Smooth muscle cell (in vitro differentiated cells): ENCODE results near the gene PECR. TPM values are rescaled to one million over a fixed set of nuclear protein-coding genes. Genes with fewer than 3 reads are reported as not detected.

Source experiments
- DNase-seq: peaks from one replicate; lab custom pipeline; 2025; ENCODE audit not compliant: unreplicated experiment; lab: John Stamatoyannopoulos, UW
- H2AFZ ChIP-seq: fragments of 200-600 bp; sonication (generic); 2 replicates; pipeline ENCODE4 v1.6.0; 2016; ENCODE audit warnings: antibody characterized with exemption, low read depth, mild to moderate bottlenecking
- H3F3A ChIP-seq: fragments of 200-600 bp; sonication (generic); 2 replicates; pipeline ENCODE4 v1.6.0; 2017; ENCODE audit warnings: antibody characterized with exemption, low read depth
- H3K27ac ChIP-seq: fragments of 200-600 bp; sonication (generic); 2 replicates; pipeline ENCODE4 v1.5.1; 2016; ENCODE audit warnings: low read depth, mild to moderate bottlenecking
- H3K27me3 ChIP-seq: fragments of 200-600 bp; sonication (generic); 2 replicates; pipeline ENCODE4 v1.6.1; 2016; ENCODE audit warnings: low read depth, mild to moderate bottlenecking
- H3K36me3 ChIP-seq: fragments of 200-600 bp; sonication (generic); 2 replicates; pipeline ENCODE4 v1.5.1; 2016; ENCODE audit warnings: low read depth
- H3K4me1 ChIP-seq: fragments of 200-600 bp; sonication (generic); 2 replicates; pipeline ENCODE4 v1.5.1; 2016; ENCODE audit warnings: low read depth
- H3K4me2 ChIP-seq: fragments of 200-600 bp; sonication (generic); 2 replicates; pipeline ENCODE4 v1.6.0; 2016; ENCODE audit warnings: mild to moderate bottlenecking
- H3K4me3 ChIP-seq: fragments of 200-600 bp; sonication (generic); 2 replicates; pipeline ENCODE4 v1.5.1; 2016; ENCODE audit warnings: mild to moderate bottlenecking
- H3K79me2 ChIP-seq: fragments of 200-600 bp; sonication (generic); 2 replicates; pipeline ENCODE4 v1.6.0; 2016; ENCODE audit warnings: low read depth, mild to moderate bottlenecking
- H3K9ac ChIP-seq: fragments of 200-600 bp; sonication (generic); 2 replicates; pipeline ENCODE4 v1.6.0; 2016; ENCODE audit warnings: low read depth
- H3K9me3 ChIP-seq: fragments of 200-600 bp; sonication (generic); replicated peaks from 2 replicates; pipeline ENCODE4 v1.5.1; 2016; ENCODE audit warnings: low read depth
- H4K20me1 ChIP-seq: fragments of 200-600 bp; sonication (generic); 2 replicates; pipeline ENCODE4 v1.6.0; 2016; ENCODE audit warnings: low read depth
- CTCF ChIP-seq: fragments of 200-600 bp; sonication (generic); IDR thresholded peaks from 2 replicates; pipeline ENCODE4 v1.5.1; 2017; ENCODE audit warnings: borderline replicate concordance, mild to moderate bottlenecking, antibody characterized with exemption; ENCODE audit not compliant: insufficient read depth, poor library complexity, severe bottlenecking
- WGBS: methylation state at CpG from one replicate; pipeline ENCODE4 v1.1.7; 2016; ENCODE audit warnings: low lambda C conversion rate; 5-methylcytosine and 5-hydroxymethylcytosine counted together
- polyA plus RNA-seq: library from polyadenylated mRNA; unstranded; fragments of >200 nt; fragmentation: Nextera tagmentation; extraction: Ambion mirVana; gene quantifications from 2 replicates; pipeline ENCODE4 v1.2.1, GENCODE V29; 2016
- total RNA-seq: library from RNA; depleted of rRNA; stranded (reverse); fragments of >200 nt; gene quantifications from 2 replicates; pipeline ENCODE4 v1.2.3, GENCODE V29; 2014

PECR gene
- total and polyA plus RNA-seq, 2 experiments from 2014 or later = 4.8 to 10.0 TPM

DNA sequence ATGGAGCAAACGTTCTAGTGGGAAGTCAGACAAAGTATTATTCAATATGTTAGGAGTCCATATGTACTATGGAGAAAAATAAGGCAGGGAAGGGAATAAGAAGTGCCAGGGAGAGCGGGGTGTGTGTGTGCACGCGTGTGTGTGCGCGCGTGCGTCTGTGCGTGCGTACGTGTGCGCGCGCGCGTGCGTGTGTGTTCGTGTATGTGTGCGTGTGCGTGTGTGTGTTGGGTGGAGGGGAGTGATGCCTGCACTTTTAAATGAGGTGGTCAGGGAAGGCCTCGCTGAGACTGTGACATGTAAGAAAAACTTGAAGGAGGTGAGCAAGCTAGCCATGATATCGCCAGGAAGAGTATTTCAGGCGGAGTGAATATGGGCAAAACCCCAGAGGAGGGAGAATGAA lies 66.6 kb downstream of the PECR start:
- H3K9ac ChIP-seq = no peak overlapping the region
- H3K79me2 ChIP-seq = no peaks in the 10 kb centered on the region
- H2AFZ ChIP-seq = no peak overlapping the region
- H3K4me2 ChIP-seq = no peak overlapping the region
- no peaks in the 10 kb centered on the region for H3K27me3 ChIP-seq
- H3K9me3 ChIP-seq = no peaks in the 10 kb centered on the region
- no peak overlapping the region for H3K27ac ChIP-seq
- H3K4me1 ChIP-seq = peaks cover 5% of the 10 kb centered on the region
- no peak overlapping the region for H3K4me3 ChIP-seq
- no peaks in the 10 kb centered on the region for H4K20me1 ChIP-seq
- DNase-seq = no peak
- 94% methylated on average over 23 of the region's 23 CpGs for WGBS
- no peaks in the 10 kb centered on the region for H3K36me3 ChIP-seq
- H3F3A ChIP-seq = no peaks in the 10 kb centered on the region
- TF ChIP-seq CTCF = no peak

GRCh38 chr2:216014006-216014405 lies 67.6 kb downstream of the PECR start:
- H3K9ac ChIP-seq = no peak overlapping the region

DNA sequence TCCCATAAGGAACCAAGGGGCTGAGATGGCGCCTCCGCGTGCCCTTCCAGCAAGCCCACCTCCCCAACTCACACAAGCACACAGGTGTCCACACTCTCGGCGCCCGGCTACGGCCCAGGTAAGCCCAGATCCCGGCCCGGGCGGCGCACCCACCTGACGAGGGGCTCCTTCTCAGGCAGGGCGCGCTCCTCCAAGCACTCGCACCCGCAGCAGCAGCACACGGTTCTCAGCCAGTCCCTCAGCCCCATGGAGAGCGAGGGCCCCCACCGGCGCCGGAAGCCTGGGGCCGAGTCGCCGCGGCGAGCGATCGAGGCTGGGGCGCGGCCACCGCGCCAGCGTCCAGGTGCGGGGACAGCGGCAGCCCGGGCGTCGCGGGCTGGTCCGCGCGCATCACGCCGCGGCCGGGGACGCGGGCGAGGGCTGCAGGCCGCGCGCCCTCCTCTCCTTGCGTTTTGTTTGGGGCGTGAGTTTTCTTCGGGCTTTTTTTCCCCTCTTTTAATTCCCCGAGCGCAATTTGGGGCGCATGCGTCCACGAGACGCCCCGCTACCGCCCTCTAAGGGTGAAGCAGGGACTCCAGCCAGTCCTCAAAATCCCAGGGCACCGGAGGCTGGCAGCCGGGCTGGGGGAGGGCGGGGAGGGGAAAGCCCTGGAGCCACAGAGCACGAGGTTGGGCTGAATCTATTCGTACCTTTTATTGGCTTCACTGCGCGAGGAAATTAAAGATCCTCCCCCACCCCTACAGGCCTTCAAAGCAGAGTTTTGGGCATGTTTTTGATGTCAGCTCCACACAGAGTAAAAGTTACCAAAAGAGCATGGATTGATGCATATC lies 68.3 kb downstream of the PECR start, which contains the start of gene MREG:
MREG (minus strand) TSS at position 472 of the 830 bp plus-strand sequence; CDS start at position 248, 224 bp downstream.
- Histone ChIP-seq H3K27me3 (no peaks in the 10 kb centered on the region), H3K9ac (peak within 1 kb of the TSS; percentile 65), H3K27ac (peak within 1 kb of the TSS; percentile 5), H3K4me3 (peak within 1 kb of the TSS; percentile 81), H4K20me1 (no peaks in the 10 kb centered on the region), H3F3A (no peaks in the 10 kb centered on the region), H3K9me3 (no peaks in the 10 kb centered on the region), H3K4me1 (peaks cover 5% of the 10 kb centered on the region), H3K4me2 (peak within 1 kb of the TSS; percentile 99), H2AFZ (peak within 1 kb of the TSS; percentile 96), H3K36me3 (no peaks in the 10 kb centered on the region), H3K79me2 (no peaks in the 10 kb centered on the region)
- peak; percentile 69 for TF ChIP-seq CTCF
- DNase-seq = peak; percentile 36
- 1% methylated on average over 70 of the region's 70 CpGs for WGBS

More at GRCh38 chr2:216014006-216014405, 67.6 kb downstream of the PECR start:
- peaks cover 5% of the 10 kb centered on the region for H3K4me1 ChIP-seq
- H3K79me2 ChIP-seq = no peaks in the 10 kb centered on the region
- peak overlapping the region; percentile 99 for H3K4me2 ChIP-seq
- no peak overlapping the region for H2AFZ ChIP-seq
- no peak for TF ChIP-seq CTCF
- no peaks in the 10 kb centered on the region for H3F3A ChIP-seq
- peak overlapping the region; percentile 81 for H3K4me3 ChIP-seq
- no peaks in the 10 kb centered on the region for H3K9me3 ChIP-seq
- H3K36me3 ChIP-seq = no peaks in the 10 kb centered on the region
- no peaks in the 10 kb centered on the region for H3K27me3 ChIP-seq
- no peaks in the 10 kb centered on the region for H4K20me1 ChIP-seq
- DNase-seq = no peak
- no peak overlapping the region for H3K27ac ChIP-seq
- 89% methylated on average over 8 of the region's 8 CpGs for WGBS

- H3K27ac ChIP-seq = peak overlapping the region; percentile 5
- no peak for DNase-seq
Observed at GRCh38 chr2:216012830-216013079, 68.9 kb downstream of the PECR start.

More at GRCh38 chr2:216012830-216013079, 68.9 kb downstream of the PECR start:
- Histone ChIP-seq H3K79me2 (no peaks in the 10 kb centered on the region), H3K27me3 (no peaks in the 10 kb centered on the region), H3K9me3 (no peaks in the 10 kb centered on the region), H4K20me1 (no peaks in the 10 kb centered on the region), H3K9ac (peak overlapping the region; percentile 65), H3K4me1 (peaks cover 5% of the 10 kb centered on the region), H3K36me3 (no peaks in the 10 kb centered on the region), H2AFZ (peak overlapping the region; percentile 96), H3K4me2 (peak overlapping the region; percentile 99), H3K4me3 (peak overlapping the region; percentile 81), H3F3A (no peaks in the 10 kb centered on the region)
- no peak for TF ChIP-seq CTCF
- 8% methylated on average over 6 of the region's 6 CpGs for WGBS
